ENCODE data around the gene CNN1.

Gene CNN1

GRCh38 chr19:11594084-11594483, 55.4 kb downstream of the CNN1 start:
- Histone ChIP-seq H3K4me1 (ENCODE audit: insufficient read depth, low read length, severe bottlenecking) (peaks cover 15% of the 10 kb centered on the region), H3K4me2 (ENCODE audit: low read length) (no peak overlapping the region), H3K4me3 (ENCODE audit: low read depth, low read length, poor library complexity, severe bottlenecking) (no peak overlapping the region), H3K9ac (ENCODE audit: low read length) (no peak overlapping the region), H3K27ac (ENCODE audit: low read depth, low read length, poor library complexity, severe bottlenecking) (no peak overlapping the region), H3F3A (ENCODE audit: insufficient read depth, low read length) (no peaks in the 10 kb centered on the region), H2AFZ (ENCODE audit: low read length) (no peak overlapping the region), H3K27me3 (ENCODE audit: insufficient read depth, low read length) (peaks cover 7% of the 10 kb centered on the region; the same call in 1 of the 2 replicates), H4K20me1 (ENCODE audit: insufficient read depth, low read length) (no peaks in the 10 kb centered on the region), H3K79me2 (ENCODE audit: insufficient read depth, low read length) (0 out of 2 replicates have a peak, but pooled peaks cover 3% of the 10 kb centered on the region), H3K9me3 (ENCODE audit: low read length) (no peaks in the 10 kb centered on the region), H3K9me2 (ENCODE audit: low read depth, low read length) (no peaks in the 10 kb centered on the region), H3K36me3 (ENCODE audit: insufficient read depth, low read length) (0 out of 2 replicates have a peak, but pooled peaks cover 3% of the 10 kb centered on the region)
- no peak for TF ChIP-seq CTCF (IDR thresholded peaks at IDR 0.05; ENCODE audit: low read length)
- TF ChIP-seq EZH2 (IDR thresholded peaks at IDR 0.05; ENCODE audit: borderline replicate concordance, low read length): no peak

DNA sequence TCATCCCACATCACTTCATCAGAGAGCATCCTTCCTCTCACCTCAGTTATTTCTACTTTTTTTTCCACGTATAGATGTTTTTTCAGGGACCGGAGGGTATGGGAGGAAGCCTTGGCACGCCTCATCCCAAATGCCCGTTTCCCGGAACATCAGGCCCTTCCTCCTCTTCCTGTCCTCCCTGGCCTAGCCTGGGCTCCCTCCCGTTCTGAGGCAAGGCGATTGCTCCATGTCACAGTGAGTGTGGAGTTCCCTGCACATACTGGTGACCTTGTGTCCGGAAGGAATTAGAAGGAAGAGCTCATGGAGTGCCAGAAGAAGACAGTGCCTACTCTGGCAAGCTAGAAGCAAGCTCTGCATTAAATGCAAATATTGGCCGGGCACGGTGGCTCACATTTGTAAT, 57.5 kb downstream of the CNN1 start:
- no peaks in the 10 kb centered on the region for H4K20me1 ChIP-seq (ENCODE audit: insufficient read depth, low read length)
- no peak overlapping the region for H2AFZ ChIP-seq (ENCODE audit: low read length)
- H3K4me1 ChIP-seq (ENCODE audit: insufficient read depth, low read length, severe bottlenecking): peaks cover 15% of the 10 kb centered on the region
- H3K9me2 ChIP-seq (ENCODE audit: low read depth, low read length): no peaks in the 10 kb centered on the region
- 0 out of 2 replicates have a peak, but pooled peaks cover 3% of the 10 kb centered on the region for H3K36me3 ChIP-seq (ENCODE audit: insufficient read depth, low read length)
- H3K27me3 ChIP-seq (ENCODE audit: insufficient read depth, low read length): no peaks in the 10 kb centered on the region
- 0 out of 2 replicates have a peak, but pooled peaks cover 3% of the 10 kb centered on the region for H3K79me2 ChIP-seq (ENCODE audit: insufficient read depth, low read length)
- TF ChIP-seq CTCF (IDR thresholded peaks at IDR 0.05; ENCODE audit: low read length): no peak
- no peak for TF ChIP-seq EZH2 (IDR thresholded peaks at IDR 0.05; ENCODE audit: borderline replicate concordance, low read length)
- H3K9ac ChIP-seq (ENCODE audit: low read length): no peak overlapping the region
- H3F3A ChIP-seq (ENCODE audit: insufficient read depth, low read length): no peaks in the 10 kb centered on the region
- H3K9me3 ChIP-seq (ENCODE audit: low read length): no peaks in the 10 kb centered on the region
- H3K4me3 ChIP-seq (ENCODE audit: low read depth, low read length, poor library complexity, severe bottlenecking): no peak overlapping the region
- no peak overlapping the region for H3K27ac ChIP-seq (ENCODE audit: low read depth, low read length, poor library complexity, severe bottlenecking)
- no peak overlapping the region for H3K4me2 ChIP-seq (ENCODE audit: low read length)

DNA sequence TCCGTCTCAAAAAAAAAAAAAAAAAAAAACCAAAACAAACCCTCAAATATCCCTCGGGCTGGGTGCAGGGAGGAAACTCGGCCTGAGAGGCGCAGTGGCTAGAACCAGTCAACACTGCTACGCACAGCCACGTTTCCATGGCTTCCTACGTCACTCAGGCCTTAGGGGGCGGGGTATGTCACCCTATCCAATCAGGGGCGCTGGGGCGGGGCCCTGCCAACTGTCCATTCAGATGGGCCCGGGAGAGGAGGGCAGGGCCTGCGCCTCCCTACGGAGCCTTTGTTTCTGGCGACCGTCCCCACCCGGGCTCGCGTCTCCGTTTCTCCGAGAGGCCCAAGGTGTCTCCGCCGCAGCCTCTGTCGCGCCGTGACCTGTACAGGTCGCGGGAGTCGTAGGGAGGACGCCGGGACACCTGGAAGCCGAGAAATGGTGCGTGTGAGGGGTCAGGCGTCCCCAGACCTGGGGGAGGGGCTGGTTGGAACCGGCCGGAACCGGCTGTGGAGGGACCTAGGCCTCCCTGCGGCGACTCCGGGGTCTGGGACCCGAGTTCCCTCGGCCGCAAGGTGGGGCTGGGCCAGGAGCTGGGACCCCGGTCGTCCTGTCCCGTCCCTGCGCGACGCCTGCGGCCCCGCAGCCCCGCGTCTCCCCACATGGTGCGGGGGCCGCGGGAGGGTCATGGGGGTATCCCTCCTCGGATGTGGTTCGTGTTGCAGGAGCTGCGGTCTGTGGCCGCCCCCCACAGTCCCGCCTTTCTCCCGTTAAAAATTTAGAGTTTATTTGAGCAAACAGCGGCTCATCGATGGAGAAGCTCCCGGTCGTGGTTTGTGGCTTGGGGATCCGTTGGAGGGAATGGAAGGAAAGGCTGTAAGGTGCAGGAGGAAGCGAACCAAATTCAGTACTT, 58.8 kb downstream of the CNN1 start, which contains the start of gene ZNF627:
ZNF627 (plus strand) TSS at position 282 of the 901 bp plus-strand sequence; CDS start at position 427, 145 bp downstream.
- peak within 1 kb of the TSS; percentile 67 for H3K4me3 ChIP-seq (ENCODE audit: low read depth, low read length, poor library complexity, severe bottlenecking)
- 0 out of 2 replicates have a peak, but pooled peaks cover 3% of the 10 kb centered on the region for H3K79me2 ChIP-seq (ENCODE audit: insufficient read depth, low read length)
- peak within 1 kb of the TSS; percentile 75 for H3K4me2 ChIP-seq (ENCODE audit: low read length)
- no peaks in the 10 kb centered on the region for H3F3A ChIP-seq (ENCODE audit: insufficient read depth, low read length)
- peaks cover 15% of the 10 kb centered on the region for H3K4me1 ChIP-seq (ENCODE audit: insufficient read depth, low read length, severe bottlenecking)
- TF ChIP-seq CTCF (IDR thresholded peaks at IDR 0.05; ENCODE audit: low read length) (no peak), EZH2 (IDR thresholded peaks at IDR 0.05; ENCODE audit: borderline replicate concordance, low read length) (no peak)
- H4K20me1 ChIP-seq (ENCODE audit: insufficient read depth, low read length): no peaks in the 10 kb centered on the region
- H3K27me3 ChIP-seq (ENCODE audit: insufficient read depth, low read length): no peaks in the 10 kb centered on the region
- H3K27ac ChIP-seq (ENCODE audit: low read depth, low read length, poor library complexity, severe bottlenecking): peak within 1 kb of the TSS; percentile 31
- H3K36me3 ChIP-seq (ENCODE audit: insufficient read depth, low read length): 0 out of 2 replicates have a peak, but pooled peaks cover 3% of the 10 kb centered on the region
- no peaks in the 10 kb centered on the region for H3K9me3 ChIP-seq (ENCODE audit: low read length)
- H3K9me2 ChIP-seq (ENCODE audit: low read depth, low read length): no peaks in the 10 kb centered on the region
- peak within 1 kb of the TSS; percentile 72 for H3K9ac ChIP-seq (ENCODE audit: low read length)
- no peak within 1 kb of the TSS for H2AFZ ChIP-seq (ENCODE audit: low read length)

Measured in OCI-LY1 (cell line).